GM18873 (cell line): Measurements from ENCODE around the gene PLCD4.
A peak's percentile ranks its signal among the peaks of the same experiment; 100 is the strongest.

Source experiments
- ATAC-seq: cut with Tn5 transposase; IDR thresholded peaks from one replicate; pipeline ENCODE4 v1.9.1; 2021; ENCODE audit warnings: mild to moderate bottlenecking, moderate library complexity, moderate number of reproducible peaks; ENCODE audit not compliant: unreplicated experiment, low FRiP score

The PLCD4 gene

DNA sequence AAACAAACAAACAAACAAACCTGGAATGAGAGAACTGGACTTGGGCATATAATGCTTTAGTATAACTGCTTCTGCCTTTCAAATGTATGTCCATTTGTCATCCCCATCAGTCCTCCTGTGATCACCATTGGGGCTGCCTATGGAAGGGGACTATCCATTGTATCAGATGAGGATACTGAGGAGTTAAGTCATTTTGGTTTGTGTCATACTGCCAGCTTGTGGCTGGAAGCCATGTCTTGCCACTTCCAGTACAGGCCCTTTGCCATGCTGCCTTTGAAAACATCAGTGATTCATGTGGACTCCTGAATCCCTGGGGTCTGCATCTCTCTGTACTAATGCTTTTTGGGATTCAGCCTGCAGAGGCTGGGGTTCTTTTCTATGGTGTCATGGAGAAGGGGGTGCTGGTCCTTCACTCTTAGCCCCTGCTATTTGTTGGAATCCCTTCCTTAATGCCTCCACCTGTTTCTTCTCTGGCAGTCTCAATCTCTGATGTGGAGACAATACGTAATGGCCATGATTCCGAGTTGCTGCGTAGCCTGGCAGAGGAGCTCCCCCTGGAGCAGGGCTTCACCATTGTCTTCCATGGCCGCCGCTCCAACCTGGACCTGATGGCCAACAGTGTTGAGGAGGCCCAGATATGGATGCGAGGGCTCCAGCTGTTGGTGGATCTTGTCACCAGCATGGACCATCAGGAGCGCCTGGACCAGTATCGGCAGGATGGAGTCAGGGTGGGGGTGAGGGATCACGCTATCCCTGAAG, 10.6 kb downstream of the PLCD4 start:
- no peak for ATAC-seq

- no peak for ATAC-seq
Observed at GRCh38 chr2:218621007-218621406, 13.3 kb downstream of the PLCD4 start.

- no peak for ATAC-seq
Observed at GRCh38 chr2:218622606-218623365, 15.1 kb downstream of the PLCD4 start.

- no peak for ATAC-seq
Observed at GRCh38 chr2:218623366-218623705, 15.6 kb downstream of the PLCD4 start.

DNA sequence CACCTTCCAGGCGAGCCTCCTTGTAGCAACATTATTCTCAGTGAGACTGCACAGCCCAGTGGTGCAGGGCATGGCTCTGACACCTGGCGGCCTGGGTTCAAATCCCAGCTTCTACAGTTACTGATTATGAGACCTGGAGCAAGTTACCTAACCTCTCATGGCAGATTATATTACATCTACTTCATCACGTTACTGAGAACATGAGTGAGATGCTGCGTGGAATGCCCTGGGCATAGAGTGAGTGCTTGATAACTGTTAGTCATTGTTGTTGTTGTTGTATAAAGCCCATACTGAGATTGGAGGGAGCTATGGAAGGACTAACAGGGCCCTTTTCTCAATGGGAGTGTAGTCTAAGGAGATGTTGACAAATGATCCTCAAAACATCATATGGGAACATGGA, 18.7 kb downstream of the PLCD4 start:
- no peak for ATAC-seq

- ATAC-seq, result no peak
Observed at GRCh38 chr2:218627939-218628338, 20.2 kb downstream of the PLCD4 start.

- ATAC-seq, result no peak
Observed at GRCh38 chr2:218631837-218632236, 24.1 kb downstream of the PLCD4 start.

DNA sequence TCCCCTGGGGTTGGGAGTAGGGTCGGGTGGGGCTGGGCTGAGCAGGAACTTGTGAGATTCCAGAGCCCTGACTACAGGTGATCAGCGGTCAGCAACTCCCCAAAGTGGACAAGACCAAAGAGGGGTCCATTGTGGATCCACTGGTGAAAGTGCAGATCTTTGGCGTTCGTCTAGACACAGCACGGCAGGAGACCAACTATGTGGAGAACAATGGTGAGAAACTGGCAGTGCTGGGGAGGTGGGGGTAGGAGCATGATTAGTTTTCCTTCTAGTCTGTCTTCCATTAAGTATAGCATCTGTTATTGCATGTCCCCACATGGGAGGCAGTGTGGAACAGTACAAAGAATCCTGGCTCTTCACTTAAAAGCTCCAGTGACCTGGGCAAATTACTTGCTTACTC, 28.0 kb downstream of the PLCD4 start:
- ATAC-seq, result no peak

- no peak for ATAC-seq
Observed at GRCh38 chr2:218638372-218638771, 30.7 kb downstream of the PLCD4 start.

- ATAC-seq, result no peak
Observed at GRCh38 chr2:218642121-218642656, 34.5 kb downstream of the PLCD4 start.

- ATAC-seq, result no peak
Observed at GRCh38 chr2:218642786-218643185, 35.1 kb downstream of the PLCD4 start.

GRCh38 chr2:218643751-218644310, 36.1 kb downstream of the PLCD4 start:
- ATAC-seq, result no peak

DNA sequence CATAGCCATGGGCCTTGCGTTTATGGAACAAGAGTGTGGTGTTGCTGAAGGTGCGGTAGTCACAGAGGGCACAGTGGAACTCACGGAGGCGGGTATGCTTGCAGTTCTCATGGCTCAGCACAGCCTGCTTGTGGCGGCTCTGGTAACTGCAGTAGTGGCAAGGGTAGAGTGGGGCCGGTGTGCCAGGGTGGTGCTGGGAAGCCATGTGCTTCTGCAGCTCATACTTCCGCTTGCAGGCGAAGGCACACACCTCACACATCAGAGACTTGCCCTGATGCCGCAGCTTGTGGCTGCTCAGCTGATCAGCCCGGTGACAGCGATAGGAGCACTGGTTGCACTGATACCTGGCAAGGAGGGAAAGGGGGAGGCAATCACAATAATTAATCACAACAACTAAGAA, 37.0 kb downstream of the PLCD4 start:
- ATAC-seq, result peak; percentile 7

- ATAC-seq, result peak; percentile 52
Observed at GRCh38 chr2:218645126-218645525, 37.4 kb downstream of the PLCD4 start.

GRCh38 chr2:218648088-218648786, 40.5 kb downstream of the PLCD4 start:
- ATAC-seq, result no peak

GRCh38 chr2:218648787-218649100, 41.0 kb downstream of the PLCD4 start:
- no peak for ATAC-seq

DNA sequence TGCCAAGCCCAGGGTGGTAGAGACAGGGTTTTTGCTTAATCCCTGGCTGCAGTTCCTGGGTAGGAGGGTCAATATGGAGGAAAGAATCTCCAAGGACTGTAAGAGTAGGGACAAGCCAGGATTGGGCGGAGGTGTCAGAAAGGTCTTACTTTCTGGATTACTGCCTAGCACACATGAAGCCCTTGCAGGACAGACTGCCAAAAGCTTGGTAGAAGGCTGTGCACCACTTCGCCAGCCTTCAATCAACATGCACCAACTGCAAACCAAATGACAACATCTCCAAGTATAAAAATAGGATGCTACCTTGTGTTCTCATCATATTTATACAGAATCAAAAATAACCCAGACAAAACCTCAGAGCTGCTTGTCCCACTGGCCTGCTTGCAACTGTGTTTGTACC, 48.1 kb downstream of the PLCD4 start:
- no peak for ATAC-seq

- peak; percentile 44 for ATAC-seq
Observed at GRCh38 chr2:218658671-218659257, 51.1 kb downstream of the PLCD4 start.

GRCh38 chr2:218659258-218659987, 51.7 kb downstream of the PLCD4 start, which contains the start of the genes BCS1L and ZNF142:
TSS of gene BCS1L (plus strand) at chr2:218659683. CDS start at chr2:218660988, 1,305 bp downstream.
TSS of gene ZNF142 (minus strand) at chr2:218659623. CDS start at chr2:218656429, 3,194 bp downstream.
- peak; percentile 68 for ATAC-seq

GRCh38 chr2:218659988-218660358, 52.3 kb downstream of the PLCD4 start:
- ATAC-seq, result no peak
